GM10266 (cell line): ENCODE results near the gene PTP4A2.
"Not testable (repeated sequence)": the region's sequence is repeated elsewhere in the genome, so short reads cannot be mapped to it uniquely, and the experiment has no call there.

Experiments
- DNase-seq: peaks from one replicate; pipeline ENCODE4 v3.0.0; 2012; ENCODE audit errors: extremely low spot score
- CTCF ChIP-seq: IDR thresholded peaks from 2 replicates; pipeline ENCODE4 v1.5.1; 2012; ENCODE audit warnings: mild to moderate bottlenecking, low read depth; ENCODE audit not compliant: control insufficient read depth, insufficient read depth; ENCODE audit errors: missing control alignments

PTP4A2 gene

GRCh38 chr1:31927661-31927980 lies 10.5 kb downstream of the PTP4A2 start:
- TF ChIP-seq CTCF = no peak
- no peak for DNase-seq

DNA sequence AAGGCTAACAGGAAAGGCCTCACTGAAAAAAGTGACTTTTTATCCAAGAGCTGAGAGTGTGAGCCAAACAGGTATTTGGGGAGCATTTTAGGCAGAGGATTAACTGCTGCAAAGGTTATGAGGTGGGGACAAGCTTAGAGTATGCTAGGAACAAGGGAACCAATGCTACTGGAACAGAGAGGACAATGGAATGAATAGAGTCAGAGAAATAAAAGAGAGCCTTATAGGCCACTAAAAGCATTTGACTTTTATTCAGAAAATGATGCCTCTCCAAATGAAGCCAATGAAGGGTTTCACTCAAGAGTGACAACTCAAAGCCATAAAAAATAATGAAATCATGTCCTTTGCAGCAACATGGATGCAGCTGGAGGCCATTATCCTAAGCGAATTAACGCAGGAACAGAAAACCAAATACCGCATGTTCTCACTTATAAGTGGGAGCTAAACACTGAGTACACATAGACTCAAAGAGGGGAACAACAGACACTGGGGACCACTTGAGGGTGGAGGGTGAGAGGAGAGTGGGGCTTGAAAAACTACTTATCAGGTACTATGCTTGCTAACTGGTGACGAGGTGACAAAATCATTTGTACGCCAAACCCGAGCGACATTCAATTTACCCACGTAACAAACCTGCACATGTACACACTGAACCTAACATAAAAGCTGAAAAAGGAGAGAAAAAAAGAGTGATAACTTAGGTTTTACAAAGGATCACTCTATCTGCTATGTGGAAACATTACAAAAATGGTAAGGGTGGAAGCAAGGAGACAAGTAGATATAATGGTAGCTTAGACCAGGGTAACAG lies 11.1 kb downstream of the PTP4A2 start:
- no peak for DNase-seq

DNA sequence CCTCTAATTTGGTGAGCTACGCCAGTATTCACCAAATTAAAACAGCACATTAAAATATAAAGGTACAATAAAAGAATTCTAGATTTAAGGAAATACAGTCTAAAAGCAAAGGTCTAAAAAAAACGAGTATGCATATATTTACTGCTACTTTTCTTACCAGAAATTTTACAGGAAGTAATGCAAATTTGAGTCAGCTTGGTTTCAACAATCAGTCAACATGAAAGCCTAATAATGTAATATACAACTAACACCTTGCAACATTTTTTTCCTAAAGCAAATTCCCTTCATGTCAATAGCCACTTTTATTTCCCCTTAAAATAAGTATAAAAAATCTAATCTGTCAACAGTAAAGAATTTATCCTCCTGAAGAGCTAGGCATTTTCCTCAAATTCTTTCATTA lies 11.9 kb downstream of the PTP4A2 start:
- TF ChIP-seq CTCF = no peak
- no peak for DNase-seq

More for the DNA sequence above, 11.1 kb downstream of the PTP4A2 start:
- TF ChIP-seq CTCF = no peak

DNA sequence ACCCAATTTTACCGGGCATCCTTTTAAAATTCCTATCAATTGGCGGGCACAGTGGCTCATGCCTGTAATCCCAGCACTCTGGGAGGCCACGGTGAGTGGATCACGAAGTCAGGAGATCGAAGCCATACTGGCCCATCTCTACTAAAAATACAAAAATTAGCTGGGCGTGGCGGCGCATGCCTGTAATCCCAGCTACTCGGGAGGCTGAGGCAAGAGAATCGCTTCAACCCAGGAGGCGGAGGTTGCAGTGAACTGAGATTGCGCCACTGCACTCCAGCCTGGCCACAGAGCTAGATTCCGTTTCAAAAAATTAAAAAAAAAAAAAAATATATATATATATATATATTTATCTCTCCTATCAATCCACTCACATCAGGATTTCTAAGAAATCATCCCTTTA lies 12.3 kb downstream of the PTP4A2 start:
- not testable (repeated sequence) for DNase-seq

DNA sequence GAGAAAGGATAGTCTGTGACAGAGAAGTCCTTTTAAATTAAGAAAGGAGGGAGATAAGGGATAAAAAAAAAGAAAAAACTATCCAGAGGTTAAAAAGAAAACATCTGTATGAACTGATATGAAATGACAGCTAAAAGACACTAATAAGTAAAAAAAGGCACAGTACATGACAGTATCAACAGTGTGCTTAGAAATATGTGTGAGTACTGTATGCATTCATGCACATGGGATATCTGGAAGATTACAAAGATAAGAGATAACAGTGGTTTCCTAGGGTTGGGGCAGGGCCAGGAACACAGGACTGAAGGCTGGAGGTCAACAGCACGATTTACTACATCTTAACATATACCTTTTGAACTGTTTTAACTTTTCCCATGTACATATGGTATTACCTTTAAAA lies 13.3 kb downstream of the PTP4A2 start:
- no peak for DNase-seq
- TF ChIP-seq CTCF = no peak

GRCh38 chr1:31923901-31924535 lies 14.2 kb downstream of the PTP4A2 start:
- TF ChIP-seq CTCF = no peak
- no peak for DNase-seq

DNA sequence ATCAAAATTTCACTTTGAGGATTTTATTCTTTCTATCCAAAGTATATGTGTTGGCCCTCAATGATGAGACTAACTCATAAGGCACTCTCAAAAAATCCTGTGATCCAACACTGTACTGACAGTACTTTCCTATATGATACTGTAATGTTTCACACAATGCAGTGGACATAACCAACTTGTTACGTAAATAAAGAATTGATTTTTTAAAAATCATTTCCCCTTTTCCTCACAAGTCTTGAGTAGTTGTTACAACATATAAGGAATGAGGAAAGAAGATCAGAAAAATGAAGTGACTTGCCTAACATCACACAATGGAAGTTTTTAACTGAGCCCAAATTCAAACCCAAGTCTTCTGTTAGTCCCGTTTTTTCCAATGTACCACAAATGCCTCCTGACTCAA lies 17.2 kb downstream of the PTP4A2 start:
- DNase-seq = no peak
- no peak for TF ChIP-seq CTCF
